Embryonic facial prominence (tissue), 1 donor: ENCODE data around the gene CD99L2.

Experiments used
- DNase-seq: peaks from one replicate; pipeline ENCODE4 v3.0.0-alpha.2; 2016; ENCODE audit errors: extremely low spot score

CD99L2 gene

GRCh38 chrX:150763810-150764209 is 134.7 kb downstream of the CD99L2 start:
- DNase-seq = no peak

DNA sequence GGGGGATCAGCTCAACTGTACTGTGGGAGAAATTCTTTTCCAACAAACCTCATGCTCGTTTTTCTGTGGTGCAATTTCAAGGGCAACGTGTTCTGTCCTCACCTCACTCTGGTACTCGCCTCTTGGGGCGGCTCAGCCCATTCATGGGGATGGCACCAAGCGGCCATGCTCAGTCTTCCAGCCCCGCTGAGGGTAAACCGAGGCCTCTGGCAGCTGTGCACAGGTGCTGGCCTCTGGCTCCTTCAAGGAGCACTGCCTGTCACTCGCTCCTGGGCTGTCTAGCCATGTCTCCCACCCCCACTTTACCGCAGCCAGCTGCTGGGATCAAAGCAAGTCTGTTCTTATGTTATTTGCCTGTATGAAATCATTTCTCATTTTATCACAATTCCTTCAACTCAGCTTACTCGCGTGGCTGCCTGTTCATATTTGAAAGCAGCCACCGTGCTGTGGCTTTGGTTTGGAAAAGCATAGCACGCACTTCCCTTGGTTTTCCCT is 135.1 kb downstream of the CD99L2 start:
- DNase-seq = no peak

DNA sequence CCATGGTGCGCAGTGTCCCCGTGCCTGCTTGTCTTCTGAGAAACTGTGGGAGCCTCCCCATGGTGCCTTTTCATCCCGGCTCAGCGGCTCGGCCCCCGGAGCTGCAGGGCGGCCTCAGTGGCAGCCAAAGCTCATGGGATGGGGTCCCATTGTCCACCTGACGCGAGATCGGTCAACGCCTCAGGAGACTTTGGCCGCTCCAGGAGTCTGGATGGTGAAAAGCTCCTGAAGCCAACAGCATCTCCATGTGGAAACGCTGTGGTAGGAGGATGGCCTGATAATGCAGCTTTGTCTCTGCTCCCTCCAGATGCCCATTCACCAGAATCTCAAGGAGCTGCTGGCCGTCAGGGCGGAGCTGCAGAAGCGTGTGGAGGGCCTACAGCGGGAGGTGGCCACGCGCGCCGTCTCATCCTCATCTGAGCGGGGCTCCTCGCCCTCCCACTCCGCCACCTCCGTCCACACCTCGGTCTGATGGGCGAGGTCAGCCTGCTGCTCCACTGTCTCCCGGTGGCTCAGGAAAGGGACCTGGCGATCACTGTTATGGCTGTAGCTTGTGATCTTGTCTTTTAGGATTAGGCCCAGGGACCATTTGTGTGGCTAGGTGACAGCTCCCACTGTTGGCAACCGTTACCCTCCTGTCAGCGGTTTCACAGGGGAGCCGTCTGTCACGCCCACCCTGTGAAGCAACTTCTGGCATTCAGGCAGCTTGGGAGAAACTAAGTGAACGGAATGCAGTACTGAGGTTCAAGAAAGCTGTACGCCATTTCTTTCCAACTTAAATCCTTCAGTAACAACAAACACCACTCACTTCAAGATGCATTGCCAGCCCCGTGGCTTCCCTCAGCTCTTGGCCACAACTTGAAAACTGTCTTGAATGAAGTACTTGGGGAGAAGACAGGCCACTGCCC is 136.0 kb downstream of the CD99L2 start:
- DNase-seq = no peak

GRCh38 chrX:150761819-150762216 is 136.7 kb downstream of the CD99L2 start:
- DNase-seq = no peak

- DNase-seq = no peak
These were observed 137.2 kb downstream of the CD99L2 start for GRCh38 chrX:150761176-150761818.

- no peak for DNase-seq
These were observed 138.7 kb downstream of the CD99L2 start for GRCh38 chrX:150759568-150760416.

GRCh38 chrX:150757371-150757770 is 141.1 kb downstream of the CD99L2 start:
- no peak for DNase-seq

DNA sequence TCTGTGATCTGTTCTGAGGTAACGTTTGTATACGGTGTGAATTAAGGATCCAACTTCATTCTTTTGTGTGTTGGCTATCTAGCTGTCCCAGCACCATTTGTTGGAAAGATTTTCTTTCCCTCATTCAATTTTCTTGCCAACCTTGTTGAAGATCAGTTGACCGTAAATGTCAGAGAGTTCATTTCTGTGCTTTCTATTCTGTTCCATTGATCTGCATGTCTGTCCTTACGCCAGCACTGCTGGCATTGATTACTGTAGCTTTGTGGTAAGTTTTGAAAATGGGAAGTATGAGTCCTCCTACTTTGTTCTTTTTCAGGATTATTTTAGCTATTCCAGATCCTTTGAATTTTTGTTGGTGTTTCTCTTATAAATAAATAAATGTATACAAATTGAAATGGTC is 144.5 kb downstream of the CD99L2 start:
- DNase-seq = no peak

DNA sequence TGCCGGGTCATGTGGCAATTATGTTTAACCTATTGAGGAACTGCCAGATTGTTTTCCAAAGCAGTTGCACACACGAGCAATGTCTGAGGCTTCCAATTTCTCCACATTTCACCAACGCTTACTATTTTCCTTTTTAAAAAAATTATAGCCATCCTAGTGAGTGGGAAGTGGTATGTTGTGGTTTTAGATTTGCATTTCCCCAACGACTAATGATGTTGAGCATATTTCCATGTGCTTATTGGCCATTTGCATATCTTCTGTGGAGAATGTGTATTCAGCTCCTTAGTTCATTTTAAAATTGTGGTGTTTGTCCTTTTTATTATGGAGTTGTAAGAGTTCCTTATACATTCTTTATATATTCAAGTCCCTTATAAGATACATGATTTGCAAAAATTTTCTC is 145.1 kb downstream of the CD99L2 start:
- DNase-seq = no peak

GRCh38 chrX:150752124-150752523 is 146.3 kb downstream of the CD99L2 start:
- DNase-seq = no peak

DNA sequence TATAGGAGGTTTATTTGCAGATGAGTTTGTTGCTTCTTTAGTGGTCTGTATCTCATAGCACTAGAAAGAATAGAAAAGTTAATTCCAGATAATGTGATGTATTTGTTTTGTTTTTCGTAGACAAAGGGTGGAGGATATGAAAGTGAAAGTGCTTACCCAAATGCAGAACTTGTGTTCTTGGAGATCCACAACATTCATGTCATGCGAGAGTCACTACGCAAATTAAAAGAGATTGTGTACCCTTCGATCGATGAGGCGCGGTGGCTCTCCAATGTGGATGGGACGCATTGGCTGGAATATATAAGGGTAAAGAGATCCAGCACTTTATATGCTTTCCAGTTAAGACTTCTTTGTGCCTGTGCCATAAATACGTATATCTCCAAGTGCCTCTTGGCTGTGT is 162.0 kb downstream of the CD99L2 start:
- DNase-seq = no peak

GRCh38 chrX:150731795-150732194 is 166.7 kb downstream of the CD99L2 start:
- DNase-seq = no peak

DNA sequence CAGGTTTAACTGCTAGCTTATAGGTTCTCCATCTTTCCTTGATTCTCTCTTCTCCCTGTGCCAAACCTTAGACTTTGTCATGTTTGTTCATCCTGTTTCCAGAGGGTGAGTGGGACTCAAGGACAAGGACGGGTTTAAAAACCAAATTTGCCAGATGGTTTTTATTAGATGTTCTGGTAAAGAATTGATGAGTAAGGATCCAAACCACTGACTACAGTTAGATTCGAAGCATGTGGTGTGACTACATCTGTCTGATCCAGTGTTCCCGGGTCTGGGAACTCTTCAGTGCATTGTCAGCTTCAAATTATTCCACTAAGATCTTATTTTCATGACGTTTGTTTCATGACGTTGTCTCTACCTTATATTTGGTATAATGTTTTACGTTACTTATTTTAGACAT is 167.7 kb downstream of the CD99L2 start:
- no peak for DNase-seq

DNA sequence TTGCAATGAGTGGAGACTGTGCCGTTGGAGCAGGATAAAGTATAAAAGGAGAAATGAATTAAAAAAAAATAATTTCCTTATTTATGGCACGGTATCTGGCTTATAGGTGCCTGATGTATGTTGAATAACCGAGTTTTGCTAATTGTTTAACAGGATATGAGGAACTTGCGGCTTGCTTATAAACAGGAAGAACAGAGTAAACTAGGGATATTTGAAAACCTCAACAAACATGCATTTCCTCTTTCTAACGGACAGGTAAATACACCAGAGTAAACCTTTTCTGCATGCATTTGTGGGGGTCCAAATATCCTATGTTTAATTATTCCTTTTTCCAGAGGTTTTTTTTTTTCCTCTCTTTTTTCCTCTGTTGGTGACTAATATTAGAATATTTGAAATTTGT is 168.5 kb downstream of the CD99L2 start:
- no peak for DNase-seq

- DNase-seq = no peak
These were observed 178.8 kb downstream of the CD99L2 start for GRCh38 chrX:150719621-150720020.
